GM23248 (cell line): Measurements from ENCODE around the gene RUVBL2.
"Not testable (repeated sequence)": the region's sequence is repeated elsewhere in the genome, so short reads cannot be mapped to it uniquely, and the experiment has no call there.

ENCODE experiments used
- EZH2 ChIP-seq: fragments of 200-600 bp; sonication (generic); IDR thresholded peaks from 2 replicates; pipeline ENCODE4 v1.6.1; 2018; ENCODE audit warnings: antibody characterized with exemption, mild to moderate bottlenecking; ENCODE audit not compliant: insufficient read depth, poor library complexity, severe bottlenecking
- EZH2phosphoT487 ChIP-seq: fragments of 200-600 bp; sonication (generic); IDR thresholded peaks from 2 replicates; pipeline ENCODE4 v1.6.1; 2018; ENCODE audit warnings: antibody characterized with exemption, moderate library complexity, mild to moderate bottlenecking, low read depth; ENCODE audit not compliant: insufficient read depth

GRCh38 chr19:49036815-49037214, 43.1 kb downstream of the RUVBL2 start, which contains the start of gene CGB1:
- not testable (repeated sequence) for TF ChIP-seq EZH2, EZH2phosphoT487
